ENCODE results near the gene CYP27B1.

Gene CYP27B1, protein sequence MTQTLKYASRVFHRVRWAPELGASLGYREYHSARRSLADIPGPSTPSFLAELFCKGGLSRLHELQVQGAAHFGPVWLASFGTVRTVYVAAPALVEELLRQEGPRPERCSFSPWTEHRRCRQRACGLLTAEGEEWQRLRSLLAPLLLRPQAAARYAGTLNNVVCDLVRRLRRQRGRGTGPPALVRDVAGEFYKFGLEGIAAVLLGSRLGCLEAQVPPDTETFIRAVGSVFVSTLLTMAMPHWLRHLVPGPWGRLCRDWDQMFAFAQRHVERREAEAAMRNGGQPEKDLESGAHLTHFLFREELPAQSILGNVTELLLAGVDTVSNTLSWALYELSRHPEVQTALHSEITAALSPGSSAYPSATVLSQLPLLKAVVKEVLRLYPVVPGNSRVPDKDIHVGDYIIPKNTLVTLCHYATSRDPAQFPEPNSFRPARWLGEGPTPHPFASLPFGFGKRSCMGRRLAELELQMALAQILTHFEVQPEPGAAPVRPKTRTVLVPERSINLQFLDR
- 0 to 10.1 (median 1.3) reads per million in 9 experiments for total RNA-seq

DNA sequence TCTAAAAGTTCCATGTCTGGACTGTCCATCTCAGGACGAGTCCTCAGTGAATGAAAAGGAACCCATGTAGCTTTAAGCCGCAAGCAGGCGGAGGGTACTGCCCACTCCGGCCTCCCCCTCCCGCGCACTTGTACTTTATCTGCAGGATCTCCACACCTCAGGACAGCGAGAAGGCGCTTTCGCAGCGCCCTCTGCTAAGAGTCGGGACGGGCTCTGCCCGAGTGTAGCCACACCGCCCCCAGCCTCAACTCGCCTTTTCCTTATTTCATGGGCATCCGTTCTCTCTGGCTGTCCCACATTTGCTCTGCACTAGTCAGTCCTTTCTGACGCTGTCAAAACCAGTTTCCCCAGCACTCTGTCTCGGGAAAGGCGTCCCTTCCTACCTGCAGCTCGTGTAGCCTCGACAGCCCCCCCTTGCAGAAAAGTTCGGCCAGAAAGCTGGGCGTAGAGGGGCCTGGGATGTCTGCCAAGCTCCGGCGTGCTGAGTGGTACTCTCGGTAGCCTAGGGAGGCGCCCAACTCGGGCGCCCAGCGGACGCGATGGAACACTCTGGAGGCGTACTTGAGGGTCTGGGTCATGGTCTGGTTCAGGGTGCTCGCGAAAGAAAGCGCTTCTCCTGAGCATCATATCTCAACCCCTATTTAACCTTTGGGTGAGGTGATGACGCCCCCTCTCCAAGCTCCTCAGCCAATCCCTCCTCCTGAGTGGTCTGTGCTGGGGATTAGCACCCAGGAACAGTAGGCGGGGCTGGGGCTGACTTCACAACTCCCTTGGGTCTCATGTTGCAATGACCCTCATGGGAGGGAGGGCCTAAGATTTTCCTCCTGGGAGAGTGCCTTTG lies at the start of gene CYP27B1:
Gene CYP27B1 (minus strand): TSS at position 615 of the 841 bp plus-strand sequence. CDS start 37 bp downstream, at position 578.
- Mint-ChIP-seq H3K36me3 (ENCODE audit: insufficient read depth) (peaks cover 8% of the 10 kb centered on the region), H3K4me3 (peak within 1 kb of the TSS; percentile 84 to 91), H3K27ac (no peak within 1 kb of the TSS), H3K4me1 (ENCODE audit: low read depth in 2 of 2) (peaks cover 23 to 33% of the 10 kb centered on the region in 2 donors), H3K27me3 (peaks cover 37 to 47% of the 10 kb centered on the region in 2 donors), H3K9me3 (no peaks in the 10 kb centered on the region)
- ATAC-seq (replicated peaks) (peak; percentile 33), DNase-seq (no peak)

DNA sequence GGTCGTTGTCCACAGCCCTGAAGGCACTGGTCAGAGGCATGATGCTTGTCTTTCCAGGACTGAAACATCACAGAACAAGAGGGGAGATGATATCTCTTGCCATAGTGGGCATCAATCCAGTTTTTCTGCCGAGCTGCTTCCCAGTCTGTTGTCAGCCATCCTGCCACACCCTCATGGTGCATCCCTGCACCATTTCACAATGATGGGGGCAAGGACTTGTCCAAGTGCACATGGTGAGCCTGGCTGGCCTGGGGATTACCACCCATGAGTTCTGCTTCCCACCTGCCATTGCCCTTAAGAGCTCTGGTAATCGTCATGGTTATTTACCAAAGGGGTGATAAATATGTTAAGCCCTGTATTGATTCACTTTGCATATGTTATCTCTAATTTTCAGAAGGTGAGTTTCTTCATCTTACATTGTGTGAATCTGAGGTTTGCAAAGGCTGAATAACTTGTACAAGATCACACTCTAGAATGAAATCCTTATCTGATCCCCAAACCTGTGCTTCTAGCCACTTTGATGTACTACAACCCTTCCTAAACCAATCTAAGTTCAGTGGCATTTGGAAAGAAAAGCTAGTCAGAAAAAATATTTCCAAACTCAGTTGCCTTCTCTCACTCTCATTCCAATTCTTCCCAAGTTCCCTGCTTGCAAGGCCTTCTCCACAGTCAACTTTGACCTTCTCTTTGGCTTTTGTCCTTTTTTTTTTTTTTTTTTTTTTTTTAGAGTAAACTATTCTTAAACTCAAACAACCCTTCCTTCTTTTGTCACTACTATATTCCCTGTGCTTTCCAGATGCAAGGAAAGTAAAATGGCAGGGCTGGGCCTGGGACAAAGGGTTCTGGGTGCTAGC lies 49.4 kb upstream of the CYP27B1 start:
- no peak for DNase-seq
- Mint-ChIP-seq H3K4me3 (no peak overlapping the region), H3K36me3 (ENCODE audit: insufficient read depth) (peaks cover 8% of the 10 kb centered on the region), H3K4me1 (ENCODE audit: low read depth in 2 of 2) (peaks cover 0 to 2% of the 10 kb centered on the region in 2 donors), H3K27ac (no peak overlapping the region), H3K9me3 (no peaks in the 10 kb centered on the region), H3K27me3 (no peaks in the 10 kb centered on the region)
- ATAC-seq (replicated peaks): no peak

DNA sequence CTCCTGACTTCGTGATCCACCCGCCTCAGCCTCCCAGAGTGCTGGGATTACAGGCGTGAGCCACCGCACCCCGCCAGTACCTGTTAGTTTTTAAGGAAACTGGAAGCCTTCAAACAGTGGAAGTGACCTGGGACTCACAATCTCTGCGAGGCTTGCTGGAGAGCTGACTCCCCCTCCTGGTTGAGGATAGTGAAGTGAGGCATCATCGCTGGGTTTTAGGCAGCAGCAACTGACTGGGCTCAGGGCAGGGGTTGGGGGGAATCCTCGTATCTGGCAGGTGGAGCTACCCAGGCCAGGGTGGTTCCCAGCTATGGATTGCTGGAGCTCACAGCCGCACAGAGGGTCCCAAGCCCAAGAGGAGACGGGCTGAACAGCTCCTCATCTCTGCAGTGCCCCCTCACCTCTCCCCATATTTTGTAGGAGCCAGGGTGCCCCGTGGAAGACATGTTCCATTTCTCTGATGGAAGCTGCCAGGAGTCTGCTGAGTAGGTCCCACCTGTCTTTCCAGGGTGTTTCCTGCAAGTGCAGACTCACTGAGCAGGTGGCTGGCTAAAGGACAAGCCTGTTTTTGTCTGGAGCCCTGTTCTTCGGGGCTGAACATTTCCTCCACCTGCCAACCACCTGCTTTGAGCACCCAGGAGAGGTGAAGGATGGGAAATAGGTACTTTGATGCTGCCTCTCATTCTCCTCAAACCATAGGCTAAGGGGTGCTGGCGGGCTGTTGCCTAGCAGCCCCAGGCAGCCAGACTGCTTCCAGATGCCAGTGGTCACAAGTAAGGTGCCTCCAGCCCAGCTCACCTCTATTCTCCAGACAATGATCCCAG lies 48.5 kb upstream of the CYP27B1 start:
- H3K27ac Mint-ChIP-seq: no peak overlapping the region
- H3K4me3 Mint-ChIP-seq: no peak overlapping the region
- H3K9me3 Mint-ChIP-seq: no peaks in the 10 kb centered on the region
- ATAC-seq (replicated peaks): no peak
- H3K36me3 Mint-ChIP-seq (ENCODE audit: insufficient read depth): peaks cover 8% of the 10 kb centered on the region
- H3K4me1 Mint-ChIP-seq (ENCODE audit: low read depth in 2 of 2): no peaks in the 10 kb centered on the region
- no peaks in the 10 kb centered on the region for H3K27me3 Mint-ChIP-seq
- no peak for DNase-seq

DNA sequence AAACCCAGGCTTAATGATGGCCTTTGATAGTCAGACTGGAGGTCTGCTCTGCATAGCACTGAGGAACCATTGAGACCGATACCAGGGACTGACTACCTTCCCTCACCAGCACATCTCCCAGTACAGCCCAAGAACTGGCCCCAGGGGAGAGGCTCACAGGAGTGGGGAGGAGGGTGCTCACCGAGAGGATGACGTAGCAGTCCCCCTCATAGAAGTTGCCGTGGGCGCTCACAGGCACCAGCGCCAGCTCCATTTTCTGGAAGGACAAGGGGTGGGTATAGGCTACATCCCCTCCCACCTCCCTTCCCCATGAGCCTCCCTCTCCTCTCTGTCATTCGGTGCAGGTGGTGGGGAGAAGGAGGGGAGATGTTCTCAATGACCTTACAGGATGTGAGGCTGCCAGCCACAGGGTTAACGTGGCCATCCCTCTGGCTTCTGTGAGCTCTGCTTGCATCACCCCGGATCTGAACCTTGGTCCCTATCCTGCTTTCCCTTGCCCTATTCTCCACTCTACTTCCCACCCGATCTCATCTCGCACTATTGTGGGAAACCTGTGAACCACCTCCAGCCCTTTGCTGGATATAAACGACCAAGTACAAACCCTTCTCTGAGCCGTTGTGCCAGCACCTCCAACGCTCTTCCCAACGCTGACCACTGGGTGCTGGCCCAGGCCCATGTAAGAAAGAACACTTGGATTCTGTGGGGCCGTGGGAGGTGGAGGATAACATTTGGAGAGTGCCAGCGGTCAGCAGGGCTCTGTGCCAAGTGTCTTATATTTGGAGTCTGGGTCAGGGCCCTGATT lies 47.3 kb upstream of the CYP27B1 start:
- H3K4me3 Mint-ChIP-seq: no peak overlapping the region
- DNase-seq: no peak

DNA sequence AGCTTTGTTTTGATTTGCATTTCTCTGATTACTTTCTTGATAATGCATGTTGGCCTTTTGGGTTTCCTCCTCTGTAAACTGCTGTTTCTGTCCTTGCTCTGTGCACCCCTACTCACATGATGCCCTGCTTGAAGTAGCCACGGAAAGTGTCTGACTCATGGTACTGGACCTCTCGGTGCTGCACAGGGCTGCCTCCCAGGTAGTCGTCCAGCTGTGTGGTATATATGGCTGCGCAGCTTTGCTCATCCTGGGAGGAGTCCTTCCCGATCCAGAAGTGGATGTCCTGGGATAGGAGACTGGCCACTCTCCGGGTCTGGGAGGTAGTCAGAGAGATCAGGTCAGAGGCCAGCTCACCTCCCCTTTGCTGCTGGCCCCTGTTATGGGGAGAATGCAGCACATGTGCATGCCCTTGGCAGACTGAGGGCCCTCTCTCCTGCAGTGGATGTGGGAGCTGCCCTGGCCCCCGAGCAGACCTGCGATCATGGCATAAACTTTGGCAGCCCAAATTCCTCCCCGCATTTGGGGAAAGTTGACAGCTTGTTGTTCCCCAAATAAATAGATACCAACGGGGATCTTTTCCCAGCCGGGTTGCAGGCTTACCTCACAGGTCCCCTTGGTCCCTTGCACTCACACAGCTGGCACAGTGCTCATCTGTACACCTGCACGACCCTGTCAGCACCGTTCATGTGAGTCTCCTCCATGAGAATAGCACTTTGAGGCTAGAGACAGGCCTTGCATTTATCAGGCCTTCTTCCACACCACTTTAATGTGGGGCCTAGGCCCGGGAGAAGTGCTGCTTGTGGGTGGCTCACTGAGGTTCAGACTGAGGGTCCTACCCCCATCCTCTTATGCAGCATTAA lies 46.5 kb upstream of the CYP27B1 start:
- Mint-ChIP-seq H3K4me1 (ENCODE audit: low read depth in 2 of 2) (no peaks in the 10 kb centered on the region), H3K4me3 (no peak overlapping the region), H3K27me3 (no peaks in the 10 kb centered on the region), H3K36me3 (ENCODE audit: insufficient read depth) (peaks cover 2% of the 10 kb centered on the region), H3K27ac (no peak overlapping the region), H3K9me3 (no peaks in the 10 kb centered on the region)
- no peak for DNase-seq
- no peak for ATAC-seq (replicated peaks)

More for the DNA sequence above, 47.3 kb upstream of the CYP27B1 start:
- peaks cover 1% of the 10 kb centered on the region for H3K36me3 Mint-ChIP-seq (ENCODE audit: insufficient read depth)
- H3K4me1 Mint-ChIP-seq (ENCODE audit: low read depth in 2 of 2): no peaks in the 10 kb centered on the region
- H3K27me3 Mint-ChIP-seq: no peaks in the 10 kb centered on the region
- ATAC-seq (replicated peaks): no peak
- peak overlapping the region; percentile 41 to 49 for H3K27ac Mint-ChIP-seq
- no peaks in the 10 kb centered on the region for H3K9me3 Mint-ChIP-seq

DNA sequence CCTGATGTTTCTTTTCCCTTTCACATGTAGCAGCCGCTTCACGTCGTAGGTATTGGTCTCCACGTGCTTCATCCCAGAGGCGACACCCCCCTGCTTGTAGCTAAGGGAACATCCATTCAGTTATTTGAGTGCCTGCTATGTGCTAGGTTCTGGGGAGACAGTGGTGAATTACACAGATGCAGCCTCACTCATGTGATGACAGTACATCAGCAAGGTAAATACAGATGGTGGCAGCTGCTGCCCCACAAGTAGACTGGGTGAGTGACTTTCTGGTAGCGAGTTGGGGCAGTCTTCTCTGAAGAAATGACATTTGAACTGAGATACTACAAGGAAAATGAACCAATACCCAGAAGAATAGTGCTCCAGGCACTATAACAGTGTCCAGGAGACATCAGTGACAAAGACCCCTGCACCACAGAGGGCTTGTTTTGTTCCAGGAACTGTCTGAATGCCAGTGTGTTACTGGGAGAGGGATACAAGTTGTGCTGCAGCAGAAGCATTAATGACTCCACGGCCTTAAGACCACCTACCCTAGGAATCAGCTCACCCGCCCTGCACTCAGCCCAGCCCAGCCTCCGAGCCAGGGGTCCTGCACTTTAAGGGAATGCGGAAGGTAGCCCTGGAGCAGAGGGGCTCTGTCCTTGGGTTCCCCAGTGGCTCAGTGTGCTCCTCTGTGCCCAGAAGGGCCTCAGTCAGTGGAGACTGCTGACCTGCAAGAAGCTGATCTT lies 44.3 kb upstream of the CYP27B1 start:
- Mint-ChIP-seq H3K27me3 (no peaks in the 10 kb centered on the region), H3K4me3 (no peak overlapping the region), H3K36me3 (ENCODE audit: insufficient read depth) (peaks cover 9% of the 10 kb centered on the region), H3K27ac (no peak overlapping the region), H3K9me3 (no peaks in the 10 kb centered on the region), H3K4me1 (ENCODE audit: low read depth in 2 of 2) (no peaks in the 10 kb centered on the region)
- ATAC-seq (replicated peaks): no peak
- no peak for DNase-seq

DNA sequence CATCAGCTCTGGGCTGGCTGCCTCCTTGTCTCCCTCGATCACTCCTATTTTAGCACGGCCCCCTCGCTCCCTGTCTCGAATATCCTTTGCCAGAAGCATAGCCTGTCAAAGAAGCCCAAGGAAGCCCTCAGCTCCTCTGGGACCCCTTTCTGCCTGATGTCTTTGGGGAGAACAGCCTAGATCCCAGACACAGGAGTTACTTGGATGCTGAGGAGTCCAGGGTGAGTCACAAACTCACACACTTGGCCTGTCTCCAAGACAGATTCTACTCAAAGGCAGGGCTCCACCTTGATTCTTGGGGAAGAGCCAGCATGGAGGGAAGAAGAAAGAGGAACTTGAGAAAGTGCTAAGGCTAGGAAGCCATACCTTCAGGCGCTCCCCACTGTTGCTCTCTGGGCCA lies 43.6 kb upstream of the CYP27B1 start:
- no peak overlapping the region for H3K27ac Mint-ChIP-seq
- H3K4me3 Mint-ChIP-seq: no peak overlapping the region
- H3K36me3 Mint-ChIP-seq (ENCODE audit: insufficient read depth): peaks cover 9% of the 10 kb centered on the region
- no peaks in the 10 kb centered on the region for H3K9me3 Mint-ChIP-seq
- no peaks in the 10 kb centered on the region for H3K4me1 Mint-ChIP-seq (ENCODE audit: low read depth in 2 of 2)
- H3K27me3 Mint-ChIP-seq: no peaks in the 10 kb centered on the region
- no peak for DNase-seq
- no peak for ATAC-seq (replicated peaks)

DNA sequence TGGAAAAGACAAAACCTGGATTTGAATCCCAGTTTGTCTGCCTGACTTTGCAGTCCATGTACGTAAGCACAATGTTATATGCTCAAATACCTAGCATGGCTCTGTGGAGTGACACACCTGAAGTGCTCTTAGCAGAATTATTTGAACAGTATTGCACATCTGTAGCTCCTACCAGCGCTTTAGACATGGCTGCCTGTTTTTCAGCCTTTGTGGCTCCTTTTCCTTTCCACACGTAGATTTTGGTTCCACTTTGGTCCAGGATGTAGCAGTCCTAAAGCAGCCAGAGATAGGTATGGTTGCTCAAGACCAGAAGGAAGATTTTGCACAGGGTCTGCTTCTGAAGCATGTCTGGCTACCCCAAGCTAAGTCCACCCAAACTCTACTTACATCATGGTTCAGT lies 42.5 kb upstream of the CYP27B1 start:
- H3K27me3 Mint-ChIP-seq: no peaks in the 10 kb centered on the region
- ATAC-seq (replicated peaks): no peak
- H3K27ac Mint-ChIP-seq: no peak overlapping the region
- no peaks in the 10 kb centered on the region for H3K4me1 Mint-ChIP-seq (ENCODE audit: low read depth in 2 of 2)
- DNase-seq: no peak
- H3K36me3 Mint-ChIP-seq (ENCODE audit: insufficient read depth): peaks cover 9% of the 10 kb centered on the region
- no peaks in the 10 kb centered on the region for H3K9me3 Mint-ChIP-seq
- no peak overlapping the region for H3K4me3 Mint-ChIP-seq

DNA sequence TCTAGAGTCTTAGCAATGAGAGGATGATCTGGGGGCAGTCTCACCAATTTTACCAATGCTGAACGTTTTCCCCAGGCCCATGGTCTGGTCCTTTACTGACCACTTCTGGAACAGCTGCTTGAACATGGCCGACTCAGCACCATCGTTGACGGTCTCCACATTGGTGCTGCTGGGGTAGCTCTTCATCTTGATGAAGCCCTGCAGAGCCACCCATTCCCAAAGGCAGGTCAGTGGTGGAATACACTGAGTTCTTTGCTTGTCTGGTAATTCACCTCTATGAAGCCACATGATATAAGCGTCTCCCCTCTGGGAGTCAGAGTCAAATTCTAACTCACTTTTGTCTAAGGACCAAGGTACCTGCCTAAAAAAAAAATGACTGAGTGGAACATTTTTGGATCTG lies 41.5 kb upstream of the CYP27B1 start:
- Mint-ChIP-seq H3K36me3 (ENCODE audit: insufficient read depth) (peaks cover 9% of the 10 kb centered on the region), H3K4me3 (no peak overlapping the region), H3K4me1 (ENCODE audit: low read depth in 2 of 2) (no peaks in the 10 kb centered on the region), H3K9me3 (no peaks in the 10 kb centered on the region), H3K27me3 (no peaks in the 10 kb centered on the region), H3K27ac (no peak overlapping the region)
- no peak for ATAC-seq (replicated peaks)
- no peak for DNase-seq

DNA sequence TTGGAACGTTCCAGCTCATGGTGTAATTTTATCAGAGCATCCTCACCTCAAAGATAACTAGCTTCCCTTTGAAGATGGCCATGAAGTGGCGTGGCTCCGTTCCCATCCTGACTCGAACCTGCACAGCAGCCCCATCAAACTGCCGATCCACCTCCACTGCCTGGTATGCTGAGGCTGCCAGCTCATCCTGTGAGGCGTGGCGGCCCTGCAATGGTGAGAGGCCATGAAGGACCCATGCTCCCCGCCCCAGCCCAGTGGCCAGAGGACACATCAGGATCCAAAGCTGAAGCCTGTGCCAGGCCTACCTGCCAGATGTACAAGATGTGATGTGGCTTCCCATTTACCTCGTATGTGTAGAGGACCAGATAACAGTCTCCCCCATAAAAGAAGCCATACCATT lies 40.4 kb upstream of the CYP27B1 start:
- Mint-ChIP-seq H3K4me1 (ENCODE audit: low read depth in 2 of 2) (no peaks in the 10 kb centered on the region), H3K27me3 (no peaks in the 10 kb centered on the region), H3K4me3 (no peak overlapping the region), H3K27ac (no peak overlapping the region), H3K9me3 (no peaks in the 10 kb centered on the region), H3K36me3 (ENCODE audit: insufficient read depth) (peaks cover 9% of the 10 kb centered on the region)
- ATAC-seq (replicated peaks) (no peak), DNase-seq (no peak)

DNA sequence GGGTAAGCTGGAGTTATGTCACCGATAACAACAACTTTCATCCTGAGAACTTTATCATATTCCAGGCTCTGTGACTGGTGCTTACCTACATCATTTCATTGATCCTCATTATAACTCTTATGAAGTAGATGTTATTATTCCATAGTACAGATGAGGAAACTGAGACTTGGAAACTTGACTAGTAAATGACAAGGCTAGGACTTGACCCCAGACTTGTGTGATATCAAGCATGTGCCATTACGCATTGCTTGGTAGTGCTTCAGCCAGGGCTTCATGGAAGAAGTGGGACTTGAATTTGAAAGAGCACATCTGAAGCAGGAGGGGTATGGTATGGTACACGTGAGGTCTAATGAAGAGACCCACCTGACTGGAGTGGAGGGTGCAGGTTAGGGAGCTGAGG lies 39.8 kb upstream of the CYP27B1 start:
- H3K4me3 Mint-ChIP-seq: no peak overlapping the region
- peaks cover 9% of the 10 kb centered on the region for H3K36me3 Mint-ChIP-seq (ENCODE audit: insufficient read depth)
- DNase-seq: no peak
- no peak overlapping the region for H3K27ac Mint-ChIP-seq
- H3K9me3 Mint-ChIP-seq: no peaks in the 10 kb centered on the region
- H3K27me3 Mint-ChIP-seq: no peaks in the 10 kb centered on the region
- ATAC-seq (replicated peaks): no peak
- no peaks in the 10 kb centered on the region for H3K4me1 Mint-ChIP-seq (ENCODE audit: low read depth in 2 of 2)

Data from effector memory CD8-positive, alpha-beta T cell (primary cell).